AG20443 (cell line): ENCODE results near the gene OGFOD1.

Experiments used
- DNase-seq: peaks from one replicate; pipeline ENCODE4 v3.0.0; 2012; ENCODE audit warnings: low spot score, mixed read lengths

OGFOD1 gene

DNA sequence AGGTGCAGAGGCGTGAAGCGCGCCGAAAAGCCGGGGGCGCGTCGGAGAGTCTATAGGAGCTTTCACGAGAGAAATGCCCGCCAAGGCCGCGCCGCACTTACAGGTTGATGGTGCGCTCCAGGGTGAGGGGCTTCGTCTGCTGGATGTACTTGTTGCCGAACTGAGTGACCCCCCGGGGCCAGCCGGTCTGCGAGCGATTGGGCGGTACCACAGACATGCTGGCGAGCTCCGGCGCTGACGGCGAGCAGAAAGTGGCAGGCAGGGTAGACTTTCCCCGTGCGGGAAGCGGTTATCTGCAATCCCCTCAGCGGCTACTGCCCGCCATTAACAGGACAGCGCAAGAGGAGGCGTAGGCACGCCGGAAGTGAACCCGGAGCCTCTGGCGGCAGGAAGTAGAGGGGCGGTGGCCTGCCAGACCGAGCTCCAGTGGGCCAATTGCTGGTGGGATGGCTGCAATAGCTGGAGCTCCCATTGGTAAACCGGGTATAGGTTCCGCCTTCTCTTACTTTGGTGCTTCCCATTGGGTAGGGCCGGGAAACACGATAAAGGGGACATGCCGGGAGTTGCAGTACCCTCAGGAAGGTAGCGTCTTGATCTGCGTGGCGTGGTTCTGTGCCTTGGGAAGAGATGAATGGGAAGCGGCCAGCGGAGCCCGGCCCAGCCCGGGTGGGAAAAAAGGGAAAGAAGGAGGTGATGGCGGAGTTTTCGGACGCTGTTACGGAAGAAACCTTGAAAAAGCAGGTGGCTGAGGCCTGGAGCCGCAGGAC, at the start of gene OGFOD1, which contains the start of gene NUDT21:
OGFOD1 (plus strand) TSS at position 569 of the 767 bp plus-strand sequence; CDS start at position 628, 59 bp downstream.
NUDT21 (minus strand) TSS at position 347 of the 767 bp plus-strand sequence; CDS start at position 217, 130 bp downstream.
- peak; percentile 99 for DNase-seq

GRCh38 chr16:56405977-56406672, 45.2 kb upstream of the OGFOD1 start:
- no peak for DNase-seq

DNA sequence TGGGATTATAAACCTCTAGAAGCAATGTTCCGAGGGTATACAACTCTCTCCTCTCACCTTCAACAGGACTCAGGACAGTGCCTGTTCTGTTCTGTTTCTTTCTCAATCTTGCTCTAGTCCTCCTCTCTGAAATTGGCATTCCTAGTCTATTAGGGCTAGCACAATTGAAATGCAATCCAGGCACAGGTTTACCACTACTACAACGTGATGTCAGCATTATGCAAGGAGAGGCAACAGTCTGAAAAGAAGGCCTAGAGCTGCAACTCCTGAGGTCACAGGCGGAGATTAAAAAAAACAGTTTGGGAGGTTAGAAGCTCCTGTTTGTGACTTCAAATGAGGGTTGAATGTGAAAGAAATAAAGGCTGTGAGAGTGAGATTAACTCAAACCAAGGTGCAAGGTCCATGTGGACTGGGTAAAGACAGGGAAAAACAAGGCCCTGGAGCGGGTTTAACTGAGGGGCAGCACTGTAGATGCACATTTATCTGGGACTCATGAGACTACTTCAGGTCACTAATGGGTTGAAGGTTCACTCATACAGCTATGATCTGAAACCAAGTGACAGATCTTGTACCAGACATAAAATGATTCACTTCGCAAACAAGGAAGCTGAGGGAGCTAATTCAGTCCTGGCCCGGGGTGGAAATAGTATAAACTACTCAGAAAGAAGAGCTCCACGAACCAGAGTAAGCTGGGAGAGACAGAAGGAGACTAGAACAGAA, 42.8 kb upstream of the OGFOD1 start:
- DNase-seq: no peak

DNA sequence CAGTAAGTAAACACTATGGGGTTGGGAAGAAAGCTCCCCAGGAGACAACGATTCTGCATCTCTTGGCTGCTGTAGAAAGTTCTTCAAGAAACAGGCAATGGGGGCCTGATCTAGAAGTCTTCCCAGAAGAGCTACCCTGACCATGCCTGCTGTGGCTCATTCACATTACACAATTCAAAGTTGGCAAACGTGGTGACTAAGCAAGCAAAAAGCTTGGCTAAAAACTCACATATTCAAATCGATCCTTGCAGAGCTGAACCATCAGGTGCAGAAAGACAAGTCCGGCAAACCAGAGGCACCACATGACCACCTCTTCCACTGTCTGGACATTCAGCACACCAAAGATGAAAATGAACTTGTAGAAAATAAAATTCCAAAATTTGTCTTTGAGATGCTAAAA, 42.2 kb upstream of the OGFOD1 start:
- peak; percentile 20 for DNase-seq

- no peak for DNase-seq
These were observed 40.2 kb upstream of the OGFOD1 start for GRCh38 chr16:56411123-56411522.

DNA sequence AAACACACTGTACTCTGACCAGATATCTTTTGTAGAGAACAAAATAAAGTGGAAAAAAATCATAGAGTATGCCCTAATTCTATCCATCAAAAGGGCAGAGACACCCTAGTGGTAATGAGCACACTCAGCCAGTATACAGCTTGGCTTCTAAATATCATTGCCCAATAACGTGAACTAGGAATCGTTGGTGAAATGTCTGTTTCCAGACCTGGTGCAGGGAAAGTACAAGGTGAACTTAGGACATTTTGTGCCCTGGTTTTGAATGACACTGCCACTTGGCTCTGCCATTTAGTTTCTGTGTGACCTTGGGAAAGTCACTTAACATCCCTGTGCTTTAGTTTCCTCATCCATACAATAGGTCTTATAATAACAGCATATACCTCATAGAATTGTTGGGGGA, 39.7 kb upstream of the OGFOD1 start:
- no peak for DNase-seq

- DNase-seq: no peak
These were observed 38.0 kb upstream of the OGFOD1 start for GRCh38 chr16:56413381-56413780.

- no peak for DNase-seq
These were observed 37.0 kb upstream of the OGFOD1 start for GRCh38 chr16:56414366-56414765.

- DNase-seq: no peak
These were observed 35.5 kb upstream of the OGFOD1 start for GRCh38 chr16:56415875-56416274.

GRCh38 chr16:56417138-56417537, 34.2 kb upstream of the OGFOD1 start:
- no peak for DNase-seq

GRCh38 chr16:56419740-56420548, 31.4 kb upstream of the OGFOD1 start:
- no peak for DNase-seq

DNA sequence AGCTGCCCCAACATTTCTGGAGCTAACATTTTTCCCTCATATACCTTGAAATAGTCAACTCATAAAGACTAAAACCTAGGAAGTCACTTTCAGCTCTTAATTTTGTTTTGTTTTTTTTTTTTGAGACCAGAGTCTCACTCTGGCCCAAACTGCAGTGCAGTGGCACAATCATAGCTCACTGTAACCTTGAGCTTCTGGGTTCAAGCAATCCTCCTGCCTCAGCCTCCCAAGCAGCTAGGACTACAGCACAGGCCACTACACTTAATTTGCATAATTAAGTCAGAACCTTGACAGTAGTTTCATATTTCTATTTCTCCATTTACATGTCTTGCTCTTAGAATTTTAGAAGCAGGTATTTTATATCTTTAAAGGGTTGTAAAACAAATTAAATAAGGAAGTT, 30.7 kb upstream of the OGFOD1 start:
- DNase-seq: no peak

DNA sequence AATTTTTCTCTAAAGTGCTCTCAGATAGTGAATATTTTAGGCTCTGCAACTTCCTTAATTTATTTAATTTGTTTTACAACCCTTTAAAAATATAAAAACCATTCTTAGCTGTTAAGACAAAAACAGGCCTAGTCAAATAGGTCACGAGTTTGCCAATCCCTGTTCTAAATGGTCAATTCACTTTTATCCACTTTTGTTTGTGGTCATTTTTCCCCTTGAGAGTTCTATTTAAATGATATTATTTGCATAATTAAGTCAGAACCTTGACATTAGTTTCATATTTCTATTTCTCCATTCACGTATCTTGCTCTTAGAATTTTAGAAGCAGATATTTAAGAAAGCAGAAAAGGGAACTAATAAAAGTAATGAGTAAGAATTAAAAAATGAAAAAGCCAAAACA, 30.0 kb upstream of the OGFOD1 start:
- DNase-seq: no peak

DNA sequence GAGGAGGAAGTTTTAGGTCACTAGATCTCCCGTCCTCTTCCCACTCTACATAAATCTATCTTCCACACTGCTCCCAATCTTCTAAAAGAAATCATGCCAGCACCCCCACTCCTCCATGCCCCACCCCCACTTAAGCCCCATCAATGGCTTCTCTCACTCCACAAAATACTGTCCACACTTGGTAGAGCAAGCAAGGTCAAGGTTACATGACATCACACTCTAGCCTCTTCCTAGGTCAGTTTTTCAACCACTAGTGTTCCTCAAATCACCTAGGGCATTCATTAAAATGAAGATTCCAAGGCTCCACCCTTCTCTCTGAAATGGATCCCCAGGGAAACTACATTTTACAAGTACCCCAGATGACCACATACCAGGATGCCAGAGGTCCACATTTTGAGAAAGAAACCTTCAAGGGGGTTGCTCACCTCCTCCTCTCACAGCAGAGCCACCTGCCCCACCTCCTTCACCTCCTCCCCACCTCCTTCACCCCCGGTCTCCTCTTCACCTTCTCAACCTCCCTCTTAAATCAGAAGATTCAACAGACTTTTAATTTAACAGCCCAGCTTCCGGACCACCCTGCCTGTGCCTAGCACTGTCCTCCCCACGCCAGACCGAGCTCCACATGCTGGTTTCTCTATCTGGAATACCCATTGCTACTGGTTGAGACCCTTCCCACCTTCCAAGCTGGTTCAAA, 29.2 kb upstream of the OGFOD1 start:
- DNase-seq: no peak

- DNase-seq: no peak
These were observed 28.4 kb upstream of the OGFOD1 start for GRCh38 chr16:56422896-56423441.

DNA sequence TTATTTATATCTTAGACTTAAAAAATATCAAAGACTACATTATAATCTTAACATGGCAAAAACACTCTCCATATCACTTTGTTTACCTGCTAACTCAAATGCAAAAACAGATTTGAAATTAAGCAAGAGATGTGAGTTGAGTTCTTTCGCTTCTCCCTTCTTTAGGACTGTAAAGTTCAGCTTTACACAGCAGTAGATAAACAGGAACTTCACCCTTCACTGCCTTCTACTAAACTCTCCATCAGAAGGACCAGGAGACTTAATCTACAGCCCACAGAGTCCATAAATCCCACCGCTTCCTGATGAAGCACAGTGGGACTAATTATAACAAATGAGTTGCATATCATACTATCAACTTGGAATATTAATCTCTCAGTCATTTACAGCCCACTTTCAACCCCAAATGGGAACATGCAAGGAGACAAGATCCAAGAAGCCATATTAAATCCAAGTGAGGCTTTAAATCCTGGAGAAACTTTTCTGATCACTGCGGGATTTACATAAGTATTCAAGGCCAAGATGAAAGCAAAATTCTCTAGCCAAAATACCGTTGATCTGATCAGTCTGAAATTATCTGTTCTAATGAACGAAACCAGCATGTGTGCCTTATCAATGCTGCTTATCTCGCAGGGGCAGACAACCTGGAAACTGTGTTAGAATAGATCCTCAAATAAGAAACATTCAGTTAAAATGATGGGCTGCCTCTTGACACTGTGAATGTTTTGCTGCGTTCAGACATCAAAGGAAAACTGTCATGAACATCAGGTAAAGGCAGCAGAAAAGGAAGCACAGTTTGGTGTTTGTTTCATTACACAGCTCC, 27.6 kb upstream of the OGFOD1 start:
- no peak for DNase-seq

DNA sequence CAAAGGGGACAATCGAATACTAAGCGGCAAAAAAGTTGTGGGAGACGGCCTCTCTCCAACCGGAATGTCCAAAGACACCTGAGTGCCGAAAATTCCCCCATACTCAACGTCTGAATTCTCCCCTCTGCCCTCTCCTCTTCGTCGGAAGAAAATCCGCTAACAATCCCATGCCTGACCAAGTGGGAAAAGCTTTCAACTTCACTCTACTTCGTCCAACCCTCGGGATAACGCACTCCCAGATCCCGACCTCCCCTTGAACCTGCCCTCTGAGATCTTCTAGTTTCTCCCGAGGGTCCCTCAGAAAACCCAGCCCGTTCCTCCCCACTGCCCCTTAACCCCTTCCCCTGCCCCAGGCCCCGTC, 27.0 kb upstream of the OGFOD1 start:
- peak; percentile 18 for DNase-seq

GRCh38 chr16:56424791-56425438, 26.4 kb upstream of the OGFOD1 start:
- peak; percentile 61 for DNase-seq

GRCh38 chr16:56425439-56425832, 25.9 kb upstream of the OGFOD1 start, which contains the start of gene AMFR:
AMFR (minus strand) TSS chr16:56425545; CDS start chr16:56425327, 218 bp downstream.
- DNase-seq: peak; percentile 98

DNA sequence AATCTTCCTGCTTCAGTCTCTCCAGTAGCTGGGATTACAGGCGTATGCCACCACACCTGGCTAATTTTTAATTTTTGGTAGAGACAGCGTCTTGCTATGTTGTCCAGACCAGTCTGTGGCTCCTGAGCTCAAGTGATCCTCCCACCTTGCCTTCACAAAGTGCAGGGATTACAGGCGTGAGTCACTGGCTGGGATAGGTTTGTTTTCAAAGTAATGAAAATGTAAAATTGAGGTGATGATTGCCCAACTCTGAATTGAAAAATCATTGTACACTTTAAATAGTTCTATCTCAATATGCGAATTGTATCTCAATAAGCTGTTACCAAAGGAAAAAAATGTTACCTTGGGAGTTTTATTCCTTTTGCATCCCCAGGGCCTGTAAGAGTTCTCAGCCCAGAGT, 24.8 kb upstream of the OGFOD1 start:
- no peak for DNase-seq
